GM19099 (cell line): ENCODE data around the gene SYNE1.

Source experiments
- POLR2A ChIP-seq: IDR thresholded peaks from 3 replicates; pipeline ENCODE4 v1.6.1; 2011; ENCODE audit warnings: low read depth; ENCODE audit not compliant: insufficient read length; ENCODE audit errors: extremely low read depth

The SYNE1 gene

GRCh38 chr6:152472325-152472724 lies 164.8 kb downstream of the SYNE1 start:
- no peak for TF ChIP-seq POLR2A

GRCh38 chr6:152471456-152472265 lies 165.5 kb downstream of the SYNE1 start:
- TF ChIP-seq POLR2A, result no peak

- TF ChIP-seq POLR2A, result no peak
Observed at GRCh38 chr6:152463164-152463563, 174.0 kb downstream of the SYNE1 start.

GRCh38 chr6:152462716-152463115 lies 174.4 kb downstream of the SYNE1 start:
- TF ChIP-seq POLR2A, result no peak

GRCh38 chr6:152461556-152461955 lies 175.6 kb downstream of the SYNE1 start:
- TF ChIP-seq POLR2A, result no peak

- TF ChIP-seq POLR2A, result no peak
Observed at GRCh38 chr6:152458648-152459644, 178.2 kb downstream of the SYNE1 start.

GRCh38 chr6:152457949-152458624 lies 179.1 kb downstream of the SYNE1 start:
- no peak for TF ChIP-seq POLR2A

- TF ChIP-seq POLR2A, result no peak
Observed at GRCh38 chr6:152454003-152454402, 183.2 kb downstream of the SYNE1 start.

- no peak for TF ChIP-seq POLR2A
Observed at GRCh38 chr6:152453421-152453820, 183.7 kb downstream of the SYNE1 start.

- TF ChIP-seq POLR2A, result no peak
Observed at GRCh38 chr6:152452639-152453038, 184.5 kb downstream of the SYNE1 start.

- no peak for TF ChIP-seq POLR2A
Observed at GRCh38 chr6:152450519-152450918, 186.6 kb downstream of the SYNE1 start.

GRCh38 chr6:152441902-152442301 lies 195.3 kb downstream of the SYNE1 start:
- TF ChIP-seq POLR2A, result no peak

- no peak for TF ChIP-seq POLR2A
Observed at GRCh38 chr6:152435816-152436215, 201.3 kb downstream of the SYNE1 start.

GRCh38 chr6:152432758-152433157 lies 204.4 kb downstream of the SYNE1 start:
- TF ChIP-seq POLR2A, result no peak

GRCh38 chr6:152428126-152428525 lies 209.0 kb downstream of the SYNE1 start:
- TF ChIP-seq POLR2A, result no peak
